ENCODE results near the gene WDR20.

Gene WDR20

DNA sequence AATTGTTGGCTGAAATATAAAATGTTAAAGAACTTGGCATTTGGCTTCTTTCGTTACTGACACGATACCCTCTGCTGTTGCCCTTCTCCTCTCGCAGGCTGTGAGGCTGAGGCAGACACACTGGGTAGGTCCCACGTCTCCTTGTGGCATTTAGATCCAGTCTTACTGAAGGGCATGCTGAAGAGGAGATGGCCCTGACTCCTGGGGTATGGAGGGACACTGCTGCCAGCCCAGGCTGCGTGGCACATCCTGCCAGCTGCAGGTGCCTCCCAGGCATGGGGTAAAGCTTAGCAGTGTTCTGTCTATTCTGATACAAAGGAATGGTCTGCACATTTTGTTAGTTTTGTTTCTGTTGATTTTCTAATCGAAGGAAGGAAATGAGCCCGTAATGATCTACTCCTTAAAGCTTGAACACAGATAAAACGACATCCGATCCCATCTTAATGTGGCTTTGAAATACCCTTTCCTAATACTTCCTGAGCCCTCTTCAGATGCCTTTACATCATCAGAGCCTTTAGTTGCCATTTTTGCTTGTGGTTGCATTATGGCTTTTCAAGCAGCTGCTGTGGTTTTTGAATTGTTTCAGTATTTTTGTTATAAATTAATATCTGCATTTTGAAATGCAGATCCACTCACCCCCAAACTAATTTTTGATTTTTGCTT lies 61.1 kb downstream of the WDR20 start:
- DNase-seq: no peak

DNA sequence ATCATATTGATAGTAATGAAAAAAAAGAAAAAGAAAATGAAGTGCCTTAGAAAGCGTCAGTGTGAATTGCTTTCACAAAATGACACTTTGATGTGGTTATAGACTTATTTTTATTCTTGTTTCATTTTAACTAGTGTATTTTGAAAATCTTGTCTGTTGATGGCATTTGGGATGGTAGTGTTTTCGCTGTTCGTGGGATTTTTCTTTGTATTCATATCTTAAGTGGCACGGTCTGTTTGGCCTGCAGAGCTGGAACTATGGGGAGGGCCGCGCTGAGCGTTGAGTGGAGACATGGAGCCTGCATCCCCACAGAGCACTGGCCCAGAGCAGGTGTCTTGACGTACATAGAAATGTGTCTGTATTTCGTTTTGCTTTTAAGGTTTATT lies 61.6 kb downstream of the WDR20 start:
- DNase-seq: no peak

DNA sequence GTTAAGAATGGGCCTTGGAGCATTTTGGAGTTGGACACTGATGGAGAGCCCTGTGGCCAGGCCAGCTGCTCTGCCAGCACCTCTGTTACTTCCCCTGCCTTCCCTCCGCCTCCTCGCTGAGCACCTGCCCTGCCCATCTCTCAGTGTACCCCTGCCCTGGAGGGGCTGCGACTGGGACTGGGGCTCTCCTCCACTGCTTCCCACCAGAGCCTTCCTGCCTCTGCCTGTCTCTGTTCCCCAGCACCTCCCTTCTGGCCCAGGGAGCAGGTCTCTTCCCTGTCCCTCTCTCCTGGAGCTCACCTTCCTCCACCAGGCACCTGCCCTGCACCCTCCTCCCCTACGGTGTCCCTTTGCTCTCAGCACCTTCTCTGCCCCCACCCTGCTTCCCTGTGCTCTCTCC lies 62.1 kb downstream of the WDR20 start:
- DNase-seq: no peak

DNA sequence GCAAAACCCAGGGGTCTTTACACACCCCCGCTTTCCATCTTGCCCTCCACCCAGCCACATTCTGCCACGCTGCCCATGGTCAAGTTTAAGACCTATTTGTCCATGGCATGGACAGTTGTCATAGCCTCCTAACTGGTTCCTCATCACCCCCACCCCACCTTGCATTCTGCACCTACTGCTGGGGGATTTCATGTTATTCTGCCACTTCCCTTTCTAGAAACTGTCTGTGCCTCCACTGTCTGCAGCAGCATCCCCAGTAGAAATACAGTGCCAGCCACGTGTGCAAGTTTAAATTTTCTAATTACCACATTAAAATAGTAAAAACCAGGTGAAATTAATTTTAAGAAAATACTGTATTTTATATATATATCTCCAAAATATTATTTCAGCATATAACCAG lies 63.2 kb downstream of the WDR20 start:
- DNase-seq: no peak

DNA sequence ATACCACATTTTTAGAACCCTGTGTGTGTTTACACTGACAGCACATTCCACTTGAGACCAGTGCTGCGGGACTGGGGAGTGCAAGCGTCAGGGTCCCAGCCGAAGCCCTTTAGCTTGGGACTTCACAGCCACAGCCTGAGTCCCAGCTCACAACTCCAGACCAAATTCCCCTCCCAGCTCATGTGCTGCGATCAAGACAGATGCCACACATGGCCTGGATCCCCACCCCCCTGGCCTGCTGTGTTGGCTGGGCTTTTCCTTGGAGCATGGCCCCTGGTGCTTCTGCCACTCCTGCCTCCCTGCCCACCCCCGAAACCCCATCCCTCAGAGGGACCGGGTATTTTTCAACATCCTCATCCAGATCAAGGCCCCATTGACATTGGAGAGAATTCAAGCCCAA lies 63.7 kb downstream of the WDR20 start:
- no peak for DNase-seq

DNA sequence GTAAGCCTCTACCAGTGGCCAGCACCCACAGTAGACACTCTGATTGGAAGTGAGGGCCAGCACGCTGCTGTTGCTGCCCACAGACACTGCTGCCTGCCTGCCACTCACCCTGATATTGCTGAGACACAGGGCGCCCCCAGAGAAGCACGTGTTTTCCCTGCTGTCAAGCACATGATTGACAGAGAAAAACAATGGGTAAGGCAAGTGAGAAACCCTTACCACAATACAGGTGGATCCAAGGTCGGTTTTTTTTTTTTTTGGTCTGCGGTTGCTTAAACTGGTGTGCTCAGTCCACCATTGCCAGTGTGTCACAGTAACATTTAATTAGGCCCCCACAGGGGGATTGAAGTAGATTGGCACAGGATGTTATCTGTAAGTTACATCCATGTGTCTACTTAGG lies 65.9 kb downstream of the WDR20 start:
- no peak for DNase-seq

DNA sequence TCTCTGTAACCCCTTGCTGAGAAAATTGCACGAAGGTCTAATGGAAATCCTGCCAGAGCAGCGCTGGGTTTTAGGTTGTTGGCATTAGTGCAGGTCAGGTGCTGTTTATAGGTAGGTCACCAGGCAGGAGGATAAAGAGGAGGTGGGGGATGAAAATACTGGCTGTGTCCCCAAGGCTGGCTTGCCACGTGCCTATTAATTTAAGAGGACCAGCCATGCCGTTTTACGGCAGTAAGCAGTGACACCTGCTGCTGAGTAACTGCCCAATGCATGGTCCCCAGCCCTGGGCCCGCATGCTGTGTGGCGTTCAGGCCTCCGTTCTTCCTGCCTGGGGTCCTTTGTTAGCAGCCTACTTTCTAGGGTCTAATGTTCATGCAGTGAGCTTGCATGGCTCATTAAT lies 67.2 kb downstream of the WDR20 start:
- DNase-seq: no peak

DNA sequence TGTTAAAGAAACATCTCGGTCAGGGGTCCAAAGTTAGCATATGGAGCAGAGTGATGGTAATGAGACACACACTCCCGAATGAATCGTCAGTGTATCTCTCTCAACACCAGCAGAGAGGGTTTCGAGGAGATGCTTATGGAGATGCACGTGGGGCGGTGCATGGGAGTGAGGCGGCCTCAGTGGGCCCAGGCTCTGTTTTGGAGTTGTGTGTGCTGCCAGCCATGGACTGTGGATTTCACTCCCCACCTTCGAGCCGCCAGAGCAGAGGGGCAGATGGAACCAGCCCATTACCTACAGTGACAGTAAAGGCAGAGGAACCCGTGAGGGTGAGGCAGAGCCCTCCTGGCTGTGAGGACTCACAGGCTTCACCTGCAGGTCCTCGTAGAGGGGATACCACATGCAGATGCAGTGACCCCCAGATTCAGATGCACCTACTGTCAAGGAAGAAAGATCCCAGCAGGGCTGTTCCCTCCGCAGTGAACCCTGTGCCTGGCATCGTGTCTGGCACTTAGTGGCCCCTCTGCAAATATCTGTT lies 68.2 kb downstream of the WDR20 start:
- no peak for DNase-seq

DNA sequence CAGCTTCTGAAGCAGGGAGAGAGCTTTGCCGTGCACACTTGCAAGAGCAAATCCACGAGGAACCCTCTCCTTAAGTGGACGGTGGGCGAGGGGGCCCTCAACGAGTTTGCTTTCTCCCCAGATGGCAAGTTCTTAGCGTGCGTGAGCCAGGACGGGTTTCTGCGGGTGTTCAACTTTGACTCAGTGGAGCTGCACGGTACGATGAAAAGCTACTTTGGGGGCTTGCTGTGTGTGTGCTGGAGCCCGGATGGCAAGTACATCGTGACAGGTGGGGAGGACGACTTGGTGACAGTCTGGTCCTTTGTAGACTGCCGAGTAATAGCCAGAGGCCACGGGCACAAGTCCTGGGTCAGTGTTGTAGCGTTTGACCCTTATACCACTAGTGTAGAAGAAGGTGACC lies 69.0 kb downstream of the WDR20 start:
- DNase-seq: no peak

DNA sequence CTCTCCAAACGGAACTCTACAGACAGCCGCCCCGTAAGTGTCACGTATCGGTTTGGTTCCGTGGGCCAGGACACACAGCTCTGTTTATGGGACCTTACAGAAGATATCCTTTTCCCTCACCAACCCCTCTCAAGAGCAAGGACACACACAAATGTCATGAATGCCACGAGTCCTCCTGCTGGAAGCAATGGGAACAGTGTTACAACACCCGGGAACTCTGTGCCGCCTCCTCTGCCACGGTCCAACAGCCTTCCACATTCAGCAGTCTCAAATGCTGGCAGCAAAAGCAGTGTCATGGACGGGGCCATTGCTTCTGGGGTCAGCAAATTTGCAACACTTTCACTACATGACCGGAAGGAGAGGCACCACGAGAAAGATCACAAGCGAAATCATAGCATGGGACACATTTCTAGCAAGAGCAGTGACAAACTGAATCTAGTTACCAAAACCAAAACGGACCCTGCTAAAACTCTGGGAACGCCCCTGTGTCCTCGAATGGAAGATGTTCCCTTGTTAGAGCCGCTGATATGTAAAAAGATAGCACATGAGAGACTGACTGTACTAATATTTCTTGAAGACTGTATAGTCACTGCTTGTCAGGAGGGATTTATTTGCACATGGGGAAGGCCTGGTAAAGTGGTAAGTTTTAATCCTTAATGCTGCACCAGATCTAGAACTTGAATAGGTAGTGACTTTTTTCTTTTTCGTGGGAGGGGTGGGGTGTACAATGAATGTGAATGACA lies 69.7 kb downstream of the WDR20 start:
- no peak for DNase-seq

DNA sequence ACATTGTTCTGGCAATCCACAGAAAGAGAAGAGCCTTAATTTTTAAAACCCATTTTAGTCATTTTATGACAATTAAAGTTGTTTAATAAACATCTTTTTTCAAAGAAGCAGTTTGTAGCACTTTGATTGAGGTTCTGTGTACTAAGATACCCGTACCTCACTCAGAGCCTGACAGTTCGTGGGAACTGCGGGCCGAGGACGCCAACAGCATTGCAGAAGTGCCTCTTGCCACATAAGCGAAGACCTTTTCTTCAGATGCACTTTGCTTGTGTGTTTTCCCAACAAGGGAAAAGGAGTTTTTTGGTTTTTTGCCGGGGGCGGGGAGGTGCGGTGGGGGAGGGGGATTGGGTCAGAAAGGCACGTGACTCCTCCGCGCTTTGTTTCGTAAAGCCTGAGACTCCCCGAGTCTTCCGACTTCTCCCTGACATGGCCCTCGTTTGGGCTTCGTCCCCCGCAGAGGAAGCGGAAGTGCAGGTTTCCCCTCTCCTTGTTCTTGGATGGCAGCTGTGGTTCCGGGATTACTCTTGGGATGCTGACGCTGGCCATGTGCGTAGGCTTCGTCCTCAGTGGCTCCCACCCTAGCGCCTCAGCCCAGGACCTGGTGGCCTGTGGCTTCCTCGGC lies 70.8 kb downstream of the WDR20 start:
- DNase-seq: no peak

DNA sequence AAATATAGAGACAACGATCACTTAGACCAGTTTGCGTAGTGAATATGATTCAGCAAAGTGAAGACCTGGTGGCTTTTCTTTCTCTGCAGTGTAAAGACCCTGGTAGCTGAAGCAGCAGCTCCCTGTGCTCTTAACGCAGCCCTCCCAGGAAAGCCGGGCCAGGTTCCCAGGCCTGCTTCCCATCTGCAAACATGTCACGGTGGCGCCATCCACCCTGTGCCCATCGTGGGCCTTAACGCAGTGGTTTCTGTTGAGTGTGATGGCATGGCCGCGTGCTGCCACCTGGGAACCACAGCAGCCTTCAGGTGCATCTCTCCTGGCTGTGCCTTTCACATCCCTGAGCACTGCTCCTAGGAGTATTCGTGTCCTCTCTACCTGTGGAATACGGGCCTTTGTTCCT lies 71.5 kb downstream of the WDR20 start:
- no peak for DNase-seq

DNA sequence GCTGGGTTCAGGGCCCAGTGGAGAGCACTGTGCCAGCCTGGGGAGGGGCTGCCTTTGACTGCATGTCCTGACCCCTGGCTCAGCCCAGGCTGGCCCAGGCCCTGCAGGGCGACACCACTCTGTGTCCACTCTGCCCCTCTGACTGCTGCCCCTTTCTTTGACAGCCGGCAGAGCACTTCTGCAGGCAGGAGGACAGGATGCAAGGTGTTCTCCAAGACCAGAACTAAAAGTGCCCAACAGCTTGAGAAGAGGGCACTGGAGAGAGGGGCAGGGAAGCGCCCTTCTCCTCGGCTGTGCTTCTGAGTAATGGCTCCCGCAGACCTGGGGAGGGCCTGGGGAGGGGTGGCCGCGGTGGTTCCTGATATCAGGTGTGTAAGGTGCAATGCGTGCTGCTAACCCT lies 72.7 kb downstream of the WDR20 start:
- no peak for DNase-seq

DNA sequence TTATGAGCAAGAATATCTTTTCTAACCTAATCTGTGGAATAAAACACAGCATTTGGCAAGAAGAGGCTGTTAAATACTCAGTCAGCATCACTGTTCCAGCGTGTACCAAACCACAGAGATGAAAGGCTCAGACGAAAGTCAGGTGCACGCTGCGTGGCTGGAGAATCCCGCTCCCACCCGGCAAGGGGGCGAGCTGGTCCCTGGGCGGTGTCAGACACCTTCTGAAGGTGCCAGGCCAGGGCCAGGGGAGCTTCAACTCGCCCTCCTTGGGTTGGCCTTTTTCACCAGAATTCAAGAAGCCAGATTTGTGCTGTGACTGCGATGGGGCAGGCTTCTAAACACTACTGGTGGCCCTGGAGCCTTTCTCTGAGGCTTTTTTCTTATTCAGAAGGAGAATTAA lies 73.1 kb downstream of the WDR20 start:
- DNase-seq: no peak

DNA sequence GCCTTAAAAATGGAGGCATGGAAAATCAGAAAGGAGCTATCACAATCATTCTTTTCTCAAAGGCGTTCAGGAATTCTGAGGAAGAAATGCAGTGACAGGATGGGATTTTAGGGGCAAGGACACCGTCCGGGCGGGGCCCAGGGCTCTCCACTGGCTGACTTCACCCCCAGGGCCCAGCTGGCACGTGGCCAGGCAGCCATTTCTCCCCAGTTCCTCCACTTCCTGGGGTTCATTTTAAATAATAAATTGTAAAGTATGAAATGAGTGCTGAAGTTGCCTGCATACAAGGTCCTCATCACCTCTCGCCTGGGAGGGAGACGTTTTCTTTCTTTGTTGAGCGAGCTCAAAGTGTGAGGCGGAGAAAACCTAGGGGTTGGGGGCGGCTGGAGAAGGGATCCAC lies 73.8 kb downstream of the WDR20 start:
- DNase-seq: no peak

DNA sequence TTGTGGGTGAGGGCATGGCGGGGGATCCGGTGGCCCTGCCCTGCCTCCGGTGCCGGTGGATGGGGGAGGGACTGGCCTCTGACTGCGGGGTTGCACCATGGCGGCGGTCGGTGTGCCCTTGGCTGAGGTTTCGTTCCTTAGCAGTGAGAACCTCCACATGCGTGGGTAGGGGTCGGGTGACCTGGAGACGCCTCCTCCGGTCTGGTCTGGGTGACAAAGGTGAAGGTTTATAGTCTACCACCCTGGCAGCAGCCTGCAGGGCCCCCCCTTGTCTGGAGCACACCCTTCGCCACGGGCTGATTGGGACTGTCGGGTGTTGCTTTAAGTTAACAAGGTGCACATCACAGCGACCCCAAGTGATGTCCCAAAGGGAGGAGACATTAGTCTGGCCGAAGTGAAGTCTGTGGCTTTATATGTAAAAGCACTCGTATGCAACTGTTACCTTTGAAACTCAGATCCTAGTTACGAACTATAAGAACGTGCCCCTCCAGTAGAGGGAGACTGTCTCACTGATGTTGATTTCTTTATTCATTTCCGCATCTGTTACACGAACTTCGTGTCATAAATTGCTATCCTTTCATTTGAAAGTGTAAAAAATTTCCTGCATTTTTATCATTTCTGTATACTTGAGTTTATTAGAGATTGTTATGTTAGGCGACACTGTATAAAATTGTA lies 74.4 kb downstream of the WDR20 start:
- DNase-seq: no peak

DNA sequence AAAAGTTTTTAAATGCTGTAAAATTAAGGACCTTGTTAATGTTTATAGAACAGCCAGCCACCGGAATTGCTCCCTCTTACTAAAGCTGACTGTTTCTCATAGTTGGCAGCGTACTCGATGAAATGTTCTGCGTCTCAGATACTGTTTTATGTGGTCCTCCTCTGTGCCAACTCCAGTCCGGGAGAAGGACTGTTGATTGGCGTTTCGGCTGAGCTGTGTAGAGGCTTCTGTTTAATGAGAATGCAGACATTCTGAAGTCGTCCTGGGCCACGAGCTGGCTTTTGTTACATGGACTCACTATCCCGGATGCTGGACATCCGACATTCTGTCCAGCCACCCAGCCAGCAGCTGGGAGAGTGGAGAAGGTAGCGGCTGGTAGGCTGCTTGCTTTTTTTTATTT lies 75.4 kb downstream of the WDR20 start:
- no peak for DNase-seq

DNA sequence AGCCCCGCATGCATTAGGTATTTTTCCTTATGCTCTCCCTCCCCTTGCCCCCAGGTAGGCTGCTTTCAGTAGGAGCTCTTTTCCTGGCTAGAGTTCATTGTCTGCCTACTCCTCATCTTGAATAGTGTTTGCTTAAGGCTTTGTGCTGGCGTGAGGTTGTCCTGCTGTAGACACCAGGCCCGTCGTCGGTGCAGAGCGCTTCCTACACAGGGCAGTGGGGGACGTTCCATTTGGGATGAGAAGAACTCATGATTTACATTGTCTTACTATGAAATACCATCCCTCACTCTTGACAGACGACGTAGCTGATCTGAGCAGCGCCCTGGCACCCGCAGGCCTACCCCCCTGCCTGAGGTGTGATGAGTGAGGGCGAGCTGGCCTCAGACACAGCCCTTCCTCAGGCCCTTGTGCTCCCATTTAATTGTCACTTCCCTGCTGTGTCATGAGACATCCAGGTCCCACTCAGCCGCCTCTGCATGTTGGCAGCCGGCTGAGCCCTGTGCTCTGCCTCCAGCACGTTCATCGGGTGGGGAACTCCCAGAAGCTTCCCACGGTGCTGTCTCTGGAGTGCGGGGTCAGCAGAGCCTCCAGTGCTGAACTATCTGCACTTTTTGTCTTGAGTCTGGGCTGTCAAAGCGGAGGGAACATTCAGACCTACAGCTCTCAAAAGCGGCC lies 76.0 kb downstream of the WDR20 start:
- no peak for DNase-seq

DNA sequence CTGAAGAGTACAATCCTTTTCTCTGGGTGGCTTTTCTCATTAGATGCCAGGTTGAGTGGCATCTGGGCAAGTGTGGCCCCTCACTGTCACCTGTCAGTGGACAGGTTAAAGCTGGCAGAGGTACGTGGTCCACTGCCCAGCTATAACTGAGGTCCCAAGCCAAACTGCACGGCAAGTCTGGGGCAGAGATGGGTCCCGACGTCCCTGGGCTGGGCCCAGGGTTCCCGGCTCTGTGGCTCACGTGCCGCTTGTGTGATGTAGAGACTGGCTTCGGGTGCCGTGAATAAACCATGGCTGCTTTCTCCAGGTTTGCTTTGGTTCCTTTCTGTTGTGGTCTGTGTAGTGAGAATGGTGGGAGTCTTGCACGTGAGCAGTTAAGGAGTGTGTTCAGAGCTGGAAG lies 77.7 kb downstream of the WDR20 start:
- DNase-seq: no peak

DNA sequence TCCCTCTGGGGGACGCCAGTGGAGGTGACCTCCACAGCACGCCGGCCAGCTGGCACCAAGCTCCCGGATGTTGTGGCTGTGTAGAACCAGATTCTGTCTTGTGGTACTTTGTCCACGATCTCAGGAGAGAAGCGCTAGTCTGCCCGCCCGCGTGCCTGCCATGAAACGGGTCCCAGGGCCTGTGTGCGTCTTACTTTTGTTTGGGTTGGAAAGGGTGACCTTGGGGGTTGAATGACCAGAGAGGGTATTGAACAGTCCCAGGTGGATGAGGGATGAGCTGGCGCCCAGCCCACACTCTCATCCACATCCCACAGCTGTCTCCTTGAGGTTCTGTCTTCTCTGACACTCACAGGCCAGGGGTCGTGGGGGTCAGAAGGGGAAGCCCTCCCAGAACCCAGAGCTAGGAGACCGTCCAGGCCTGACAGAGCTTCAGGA lies 78.3 kb downstream of the WDR20 start:
- no peak for DNase-seq

DNA sequence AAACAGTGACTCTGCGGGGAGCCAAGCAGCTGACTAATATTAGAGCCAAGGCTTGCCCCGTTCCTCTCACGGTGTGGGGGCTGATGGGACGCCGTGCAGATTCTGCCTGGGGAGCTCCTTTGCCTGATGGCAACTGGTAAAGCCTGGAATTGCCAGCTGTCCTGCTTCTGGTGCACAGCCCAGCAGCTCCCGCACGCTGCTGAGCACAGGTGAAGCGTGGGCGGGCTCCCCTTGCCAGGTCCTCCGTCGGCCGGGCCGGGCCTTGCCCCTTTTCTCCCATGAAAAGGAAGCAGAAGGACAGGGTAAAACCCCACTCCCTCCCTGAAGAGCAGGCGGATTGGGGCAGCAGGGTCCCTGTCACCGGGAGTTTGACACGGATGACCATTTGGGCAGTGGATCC lies 79.0 kb downstream of the WDR20 start:
- DNase-seq: no peak

DNA sequence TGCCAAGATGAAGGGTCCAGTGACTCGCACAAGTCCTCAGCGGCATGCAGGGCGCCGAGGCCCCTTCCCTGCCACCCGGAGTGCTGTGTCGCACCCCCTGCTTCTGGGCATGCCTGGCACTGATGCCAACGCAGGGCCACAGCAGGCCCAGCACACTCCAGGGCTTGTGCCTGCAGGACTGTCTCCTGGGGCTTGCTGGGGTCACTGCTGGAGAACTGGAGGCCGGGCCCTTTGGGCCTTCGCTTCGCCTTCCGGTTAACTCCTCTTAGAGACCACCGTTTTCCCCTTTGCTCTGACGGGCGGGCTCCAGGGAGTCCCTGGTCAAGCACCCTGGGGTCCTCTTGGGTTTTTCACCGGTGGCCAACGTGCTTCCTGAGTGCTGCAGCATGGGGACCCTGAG lies 79.6 kb downstream of the WDR20 start:
- no peak for DNase-seq

DNA sequence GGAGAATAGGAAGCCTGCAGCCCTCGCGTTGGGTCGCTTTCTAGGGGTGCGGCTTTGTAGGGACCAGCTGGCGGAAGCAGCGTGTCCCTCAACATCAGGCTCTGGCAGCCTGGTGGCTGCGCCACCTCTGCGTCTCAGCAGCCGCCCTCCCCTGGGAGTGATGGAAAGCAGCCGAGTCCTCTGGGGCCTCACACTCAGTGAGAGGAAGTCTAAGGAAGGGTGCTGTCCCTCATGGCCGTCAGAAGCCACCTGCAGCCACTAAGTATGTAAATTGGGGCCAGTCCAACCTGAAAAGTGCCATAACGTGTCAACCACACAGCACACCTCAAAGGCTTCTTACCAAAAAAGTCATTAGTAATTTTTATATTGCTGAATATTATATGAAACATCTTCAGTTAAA lies 80.3 kb downstream of the WDR20 start:
- DNase-seq: no peak

Measured in effector CD8-positive, alpha-beta T cell (primary cell).